Choroid plexus epithelial cell (primary cell): ENCODE results near the gene CCNF.

Experiments used
- DNase-seq: peaks from one replicate; pipeline ENCODE4 v3.0.0-alpha.2; 2010; ENCODE audit warnings: low read depth
- H3K4me3 ChIP-seq: 2 replicates; pipeline ENCODE4 v1.5.1; 2011; ENCODE audit warnings: low read depth, mild to moderate bottlenecking, control low read depth, low read length, moderate library complexity
- CTCF ChIP-seq: conservative IDR thresholded peaks from 2 replicates; pipeline ENCODE4 v1.5.1; 2011; ENCODE audit warnings: low read depth, mild to moderate bottlenecking, control low read depth, inconsistent platforms, low read length, moderate library complexity

CCNF gene

GRCh38 chr16:2469399-2470233 lies 40.4 kb downstream of the CCNF start:
- TF ChIP-seq CTCF: no peak
- DNase-seq: no peak
- H3K4me3 ChIP-seq: no peak overlapping the region

GRCh38 chr16:2470234-2470601 lies 41.0 kb downstream of the CCNF start:
- TF ChIP-seq CTCF: no peak
- DNase-seq: no peak
- H3K4me3 ChIP-seq: no peak overlapping the region

- TF ChIP-seq CTCF: no peak
- DNase-seq: no peak
These were observed 41.4 kb downstream of the CCNF start for GRCh38 chr16:2470603-2471015.

GRCh38 chr16:2471016-2471652 lies 41.9 kb downstream of the CCNF start, which contains the start of gene NTN3:
TSS of gene NTN3 (plus strand) at chr16:2471297. CDS start at chr16:2471702, 405 bp downstream.
- TF ChIP-seq CTCF: no peak
- no peak for DNase-seq
- peak within 1 kb of the TSS; percentile 31 for H3K4me3 ChIP-seq

More at GRCh38 chr16:2470603-2471015, 41.4 kb downstream of the CCNF start:
- no peak overlapping the region for H3K4me3 ChIP-seq

GRCh38 chr16:2471653-2472487 lies 42.6 kb downstream of the CCNF start:
- no peak for TF ChIP-seq CTCF
- peak overlapping the region; percentile 31 for H3K4me3 ChIP-seq
- DNase-seq: no peak

- no peak overlapping the region for H3K4me3 ChIP-seq
- DNase-seq: no peak
- no peak for TF ChIP-seq CTCF
These were observed 43.2 kb downstream of the CCNF start for GRCh38 chr16:2472488-2472864.
